Stimulated activated memory B cell treated with anti-CD40 and anti-IgM and Interleukin-4, amounts not matched to agents 10 μg/mL and 1 μg/mL and 100 μg/mL, for 72 hours (primary cell): ENCODE results near the gene POLD2.
A peak's percentile ranks its signal among the peaks of the same experiment; 100 is the strongest.
"Not testable (repeated sequence)": the region's sequence is repeated elsewhere in the genome, so short reads cannot be mapped to it uniquely, and the experiment has no call there.

Experiments used
- ATAC-seq: fragments of 150-1000 bp; cut with Tn5 transposase; 2 replicates; pipeline ENCODE4 v1.10.0; 2021
- H3K27ac Mint-ChIP-seq: one replicate; pipeline ENCODE4 v1.8.0; 2022; ENCODE audit warnings: mild to moderate bottlenecking, mixed read lengths
- H3K27me3 Mint-ChIP-seq: one replicate; pipeline ENCODE4 v1.8.0; 2022; ENCODE audit warnings: mixed read lengths
- H3K36me3 Mint-ChIP-seq: one replicate; pipeline ENCODE4 v1.8.0; 2022; ENCODE audit warnings: mixed read lengths
- H3K4me1 Mint-ChIP-seq: one replicate; pipeline ENCODE4 v1.8.0; 2022; ENCODE audit warnings: mixed read lengths
- H3K4me3 Mint-ChIP-seq: one replicate; pipeline ENCODE4 v1.8.0; 2022; ENCODE audit warnings: mild to moderate bottlenecking, moderate library complexity, mixed read lengths
- H3K9me3 Mint-ChIP-seq: one replicate; pipeline ENCODE4 v1.8.0; 2022; ENCODE audit warnings: mixed read lengths

POLD2 gene

DNA sequence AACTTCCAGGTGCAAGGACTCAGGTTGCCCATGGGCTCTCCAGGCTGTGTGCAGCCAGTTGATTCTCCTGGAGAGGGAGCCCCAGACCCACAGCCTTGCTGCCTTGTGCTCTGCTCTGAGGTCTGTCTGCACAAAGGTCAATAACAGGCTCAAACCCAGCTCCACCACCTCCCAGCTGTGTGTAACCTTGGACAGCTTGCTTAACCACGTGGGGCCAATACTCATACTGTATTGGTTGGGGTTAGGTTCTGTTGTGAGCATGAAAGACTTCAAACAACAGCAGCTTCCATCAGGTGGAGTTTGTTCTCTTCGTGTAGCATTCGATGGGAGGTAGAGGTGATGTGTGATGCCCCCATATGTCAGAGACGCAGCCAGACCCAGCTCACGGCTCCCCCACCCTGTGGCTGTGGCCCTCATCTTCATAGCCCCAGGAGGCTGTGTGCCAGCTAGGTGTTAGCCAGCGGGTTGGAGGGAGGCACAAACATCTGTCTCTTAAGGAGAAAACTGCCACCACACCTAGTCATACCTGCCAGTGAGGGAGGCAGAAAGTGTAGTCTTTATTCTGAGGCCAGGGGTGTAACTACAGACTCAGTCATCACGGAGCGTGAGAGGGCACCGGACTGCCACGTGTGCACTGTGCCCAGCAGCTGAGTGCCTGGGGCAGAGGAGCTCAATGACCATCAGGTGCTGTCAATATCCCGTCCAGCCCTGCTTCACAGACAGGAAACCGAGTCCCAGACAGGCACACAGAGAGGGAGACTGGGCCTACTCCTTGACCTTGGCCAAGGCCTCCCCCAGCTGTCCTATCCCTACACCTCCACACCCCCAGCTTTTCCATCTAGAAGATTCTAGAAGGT, 8.1 kb upstream of the POLD2 start:
- Mint-ChIP-seq H3K36me3 (peaks cover 5% of the 10 kb centered on the region), H3K9me3 (peaks cover 6% of the 10 kb centered on the region), H3K27ac (no peak overlapping the region), H3K4me1 (peaks cover 6% of the 10 kb centered on the region), H3K27me3 (no peaks in the 10 kb centered on the region), H3K4me3 (no peak overlapping the region)
- ATAC-seq, result no peak

DNA sequence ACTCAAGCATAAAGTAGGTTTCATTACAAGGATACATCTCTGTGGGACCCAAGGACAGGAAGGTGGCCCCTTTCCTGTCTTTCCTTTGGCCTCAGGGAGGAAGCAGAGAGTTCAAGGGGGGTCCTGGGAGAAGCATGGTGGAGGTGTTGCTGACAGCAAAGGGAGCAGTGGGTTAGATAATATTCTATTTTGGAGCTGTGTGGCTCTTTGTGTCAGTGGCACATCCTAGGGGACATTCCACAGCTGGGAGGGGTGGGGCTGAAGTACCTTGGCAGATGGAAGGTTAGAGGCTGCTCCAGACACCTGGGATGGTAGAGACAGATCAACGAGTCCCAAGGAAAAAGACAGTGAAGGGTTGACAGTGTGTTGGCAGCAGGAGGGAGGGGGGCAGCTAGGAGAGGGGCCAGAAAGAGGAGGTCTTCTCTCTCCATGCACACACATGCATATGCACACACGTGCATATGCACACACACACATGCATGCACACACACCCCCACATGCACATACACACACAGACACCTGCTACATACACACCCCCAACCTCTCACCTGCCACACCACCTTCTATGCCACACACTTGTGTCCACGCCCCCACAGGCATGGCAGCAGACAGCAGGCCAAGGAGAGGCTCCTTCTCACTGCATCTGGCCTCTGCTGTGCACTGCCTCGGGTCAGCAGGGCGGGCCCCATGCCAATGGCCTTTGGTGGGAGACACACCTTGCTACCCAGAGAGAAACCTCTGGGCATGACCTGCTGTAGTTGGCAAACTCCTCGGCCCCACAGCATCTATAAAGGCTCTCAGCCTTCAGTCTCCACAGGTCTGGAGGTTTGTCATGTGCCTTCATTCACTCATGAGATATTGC, 5.6 kb upstream of the POLD2 start:
- no peak overlapping the region for H3K4me3 Mint-ChIP-seq
- peaks cover 5% of the 10 kb centered on the region for H3K36me3 Mint-ChIP-seq
- no peak overlapping the region for H3K27ac Mint-ChIP-seq
- peaks cover 6% of the 10 kb centered on the region for H3K9me3 Mint-ChIP-seq
- peaks cover 11% of the 10 kb centered on the region for H3K4me1 Mint-ChIP-seq
- ATAC-seq, result no peak
- no peaks in the 10 kb centered on the region for H3K27me3 Mint-ChIP-seq

DNA sequence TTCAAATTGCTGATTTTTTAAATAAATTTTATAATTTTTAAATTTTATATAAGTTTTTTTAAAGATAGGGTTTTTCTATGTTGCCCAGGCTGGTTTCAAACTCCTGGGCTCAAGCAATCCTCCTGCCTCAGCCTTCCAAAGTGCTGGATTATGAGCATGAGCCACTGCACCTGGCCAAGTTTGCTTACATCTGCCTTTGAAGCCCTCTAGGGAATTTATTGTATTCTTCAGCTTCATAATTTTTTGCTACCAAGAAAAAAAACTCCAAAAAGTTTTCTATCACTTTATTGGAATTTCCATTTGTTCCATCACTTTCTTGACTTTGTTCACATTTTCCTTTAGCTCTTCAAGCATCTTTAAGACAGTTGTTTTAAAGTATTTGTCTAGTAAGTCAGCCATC, 3.8 kb upstream of the POLD2 start:
- ATAC-seq, result no peak
- H3K27ac Mint-ChIP-seq, result no peak overlapping the region
- no peak overlapping the region for H3K4me3 Mint-ChIP-seq
- H3K4me1 Mint-ChIP-seq, result peaks cover 21% of the 10 kb centered on the region
- H3K27me3 Mint-ChIP-seq, result no peaks in the 10 kb centered on the region
- H3K36me3 Mint-ChIP-seq, result peaks cover 5% of the 10 kb centered on the region
- peaks cover 6% of the 10 kb centered on the region for H3K9me3 Mint-ChIP-seq

DNA sequence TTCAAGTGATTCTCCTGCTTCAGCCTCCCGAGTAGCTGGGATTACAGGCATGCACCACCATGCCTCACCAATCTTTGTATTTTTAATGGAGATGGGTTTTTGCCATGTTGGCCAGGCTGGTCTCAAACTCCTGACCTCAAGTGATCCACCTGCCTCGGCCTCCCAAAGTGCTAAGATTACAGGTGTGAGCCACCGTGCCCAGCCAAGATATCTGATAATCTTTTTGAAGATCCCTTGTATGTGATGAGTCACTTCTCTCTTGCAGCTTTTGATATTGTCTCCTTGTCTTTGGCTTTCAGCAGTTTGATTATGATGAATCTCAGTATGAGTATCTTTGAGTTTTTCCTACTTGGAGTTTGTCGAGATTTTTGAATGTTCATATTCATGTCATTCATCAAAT, 3.2 kb upstream of the POLD2 start:
- peaks cover 25% of the 10 kb centered on the region for H3K4me1 Mint-ChIP-seq
- not testable (repeated sequence) for ATAC-seq, H3K27me3 Mint-ChIP-seq, H3K4me3 Mint-ChIP-seq, H3K36me3 Mint-ChIP-seq, H3K27ac Mint-ChIP-seq, H3K9me3 Mint-ChIP-seq

DNA sequence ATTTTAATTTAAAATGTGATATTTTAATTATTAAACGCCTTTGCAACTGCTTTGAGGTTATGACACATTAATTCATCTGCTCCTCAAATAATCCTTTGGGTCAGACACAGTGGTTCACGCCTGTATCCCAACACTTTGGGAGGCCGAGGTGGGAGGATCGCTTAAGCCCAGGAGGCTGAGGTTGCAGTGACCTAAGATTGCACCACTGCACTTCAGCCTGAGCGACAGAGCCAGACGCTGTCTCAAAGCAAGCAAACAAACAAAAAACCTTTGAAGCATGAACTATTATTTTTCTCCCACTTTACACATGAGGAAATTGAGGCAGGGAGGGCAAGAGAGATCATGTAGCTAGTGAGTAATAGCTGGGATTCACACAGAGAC, 1.5 kb upstream of the POLD2 start:
- H3K4me3 Mint-ChIP-seq, result no peak overlapping the region

DNA sequence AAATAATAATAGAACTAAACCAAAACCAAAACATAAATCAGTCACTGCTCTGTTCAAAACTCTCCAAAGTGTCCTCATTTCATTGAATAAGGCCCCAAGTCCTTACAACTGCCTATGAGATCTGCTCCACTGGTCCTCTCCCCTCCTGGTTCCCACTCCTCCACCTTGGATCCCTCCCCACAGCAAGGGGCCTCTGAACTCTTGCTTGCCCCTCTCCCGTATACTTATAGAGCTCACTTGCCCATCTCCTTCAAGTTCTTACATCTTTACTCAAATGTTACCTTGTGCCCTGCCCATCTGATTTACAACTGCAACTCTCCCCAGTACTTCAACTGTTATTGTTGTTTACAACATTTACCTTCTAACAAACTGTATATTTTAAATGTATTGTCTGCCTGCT, 819 bp downstream of the POLD2 start:
- H3K4me1 Mint-ChIP-seq, result peaks cover 44% of the 10 kb centered on the region
- peaks cover 5% of the 10 kb centered on the region for H3K9me3 Mint-ChIP-seq
- H3K4me3 Mint-ChIP-seq, result peak overlapping the region; percentile 86
- H3K27me3 Mint-ChIP-seq, result no peaks in the 10 kb centered on the region
- ATAC-seq, result no peak
- peaks cover 38% of the 10 kb centered on the region for H3K36me3 Mint-ChIP-seq
- H3K27ac Mint-ChIP-seq, result peak overlapping the region; percentile 81

More for the DNA sequence above, 1.5 kb upstream of the POLD2 start:
- H3K9me3 Mint-ChIP-seq, result peaks cover 6% of the 10 kb centered on the region
- H3K4me1 Mint-ChIP-seq, result peaks cover 30% of the 10 kb centered on the region
- ATAC-seq, result no peak
- H3K27me3 Mint-ChIP-seq, result no peaks in the 10 kb centered on the region
- no peak overlapping the region for H3K27ac Mint-ChIP-seq
- H3K36me3 Mint-ChIP-seq, result peaks cover 19% of the 10 kb centered on the region

DNA sequence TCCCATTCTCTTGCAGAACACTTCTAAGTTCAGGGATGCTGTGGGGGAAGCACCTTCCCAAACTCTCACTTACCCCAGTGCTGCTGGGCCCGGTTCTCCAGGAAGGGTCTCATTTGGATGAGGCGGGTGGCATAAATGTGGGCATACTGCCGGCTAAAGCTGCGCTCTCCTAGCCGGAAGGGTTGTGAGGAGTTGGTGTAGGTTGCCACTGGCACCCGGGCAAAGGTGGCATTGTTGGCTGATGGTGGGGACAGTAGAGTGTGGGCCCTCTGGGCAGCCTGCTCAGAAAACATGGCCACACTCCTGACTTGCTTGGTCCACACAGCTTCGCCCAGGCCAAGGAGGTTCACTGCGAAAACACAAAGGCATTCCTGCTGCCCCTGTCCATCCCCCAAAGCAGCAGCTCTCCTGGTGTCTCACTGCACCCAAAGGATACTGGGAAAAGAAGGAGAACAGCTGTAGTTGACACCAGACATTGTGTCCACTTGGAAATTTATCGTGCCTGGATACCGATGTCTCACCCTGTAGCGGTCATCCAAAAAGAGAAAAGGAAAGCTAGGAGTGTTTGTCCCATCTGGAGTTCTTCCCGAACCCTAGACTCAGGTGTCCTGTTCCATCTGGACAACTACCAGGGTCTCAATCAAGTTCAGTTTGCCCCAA, 1.5 kb downstream of the POLD2 start:
- Mint-ChIP-seq H3K27ac (peak overlapping the region; percentile 81), H3K4me1 (peaks cover 41% of the 10 kb centered on the region), H3K4me3 (peak overlapping the region; percentile 86), H3K36me3 (peaks cover 41% of the 10 kb centered on the region), H3K27me3 (no peaks in the 10 kb centered on the region), H3K9me3 (peaks cover 2% of the 10 kb centered on the region)
- ATAC-seq, result no peak

DNA sequence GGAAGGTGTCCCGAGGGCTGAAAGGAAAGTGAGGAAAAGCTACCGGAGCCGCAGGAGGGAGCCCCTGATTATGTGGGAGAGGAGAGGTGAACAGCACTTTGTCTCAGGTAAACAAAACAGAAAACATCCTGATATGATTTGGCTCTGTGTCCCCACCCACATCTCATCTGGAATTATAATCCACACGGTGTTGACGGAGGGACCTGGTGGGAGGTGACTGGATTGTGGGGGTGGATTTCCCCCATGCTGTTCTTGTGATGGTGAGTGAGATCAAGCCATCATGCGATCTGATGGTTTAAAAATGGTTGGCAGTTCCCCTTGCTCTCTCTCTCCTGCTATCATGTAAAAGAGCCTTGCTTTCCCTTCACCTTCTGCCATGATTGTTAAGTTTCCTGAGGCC, 3.0 kb downstream of the POLD2 start:
- H3K36me3 Mint-ChIP-seq, result peaks cover 48% of the 10 kb centered on the region
- no peak overlapping the region for H3K4me3 Mint-ChIP-seq
- H3K4me1 Mint-ChIP-seq, result peaks cover 41% of the 10 kb centered on the region
- no peak for ATAC-seq
- H3K9me3 Mint-ChIP-seq, result no peaks in the 10 kb centered on the region
- no peak overlapping the region for H3K27ac Mint-ChIP-seq
- no peaks in the 10 kb centered on the region for H3K27me3 Mint-ChIP-seq

DNA sequence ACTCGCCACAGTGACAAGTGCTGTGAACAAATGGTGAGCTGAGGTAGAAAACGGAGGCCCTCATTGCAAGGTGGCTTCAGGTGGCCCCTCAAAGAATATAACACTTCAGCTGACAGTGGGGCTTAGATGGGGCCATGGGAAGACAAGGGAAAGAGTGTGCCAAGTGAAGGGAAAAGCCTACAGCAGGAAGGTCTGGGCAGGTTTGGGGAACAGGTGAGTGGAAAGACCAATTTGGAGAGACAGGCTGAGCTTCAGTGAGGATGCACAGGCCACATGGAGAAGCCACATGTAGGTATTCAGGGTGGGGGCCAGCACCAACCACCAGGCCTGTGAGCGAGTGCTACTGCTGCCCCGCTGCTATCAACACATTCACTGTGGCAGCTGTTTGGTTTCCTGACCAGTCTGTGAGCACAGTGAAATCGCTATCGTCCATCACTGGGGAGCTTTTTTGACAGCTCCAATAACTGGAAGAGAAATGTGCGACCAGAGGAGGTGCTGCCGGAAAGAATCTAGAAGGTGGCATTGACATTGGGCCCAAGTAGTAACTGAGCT, 3.4 kb downstream of the POLD2 start:
- no peak overlapping the region for H3K27ac Mint-ChIP-seq
- no peak for ATAC-seq
- H3K36me3 Mint-ChIP-seq, result peaks cover 51% of the 10 kb centered on the region
- H3K27me3 Mint-ChIP-seq, result no peaks in the 10 kb centered on the region
- no peak overlapping the region for H3K4me3 Mint-ChIP-seq
- peaks cover 41% of the 10 kb centered on the region for H3K4me1 Mint-ChIP-seq
- H3K9me3 Mint-ChIP-seq, result no peaks in the 10 kb centered on the region

DNA sequence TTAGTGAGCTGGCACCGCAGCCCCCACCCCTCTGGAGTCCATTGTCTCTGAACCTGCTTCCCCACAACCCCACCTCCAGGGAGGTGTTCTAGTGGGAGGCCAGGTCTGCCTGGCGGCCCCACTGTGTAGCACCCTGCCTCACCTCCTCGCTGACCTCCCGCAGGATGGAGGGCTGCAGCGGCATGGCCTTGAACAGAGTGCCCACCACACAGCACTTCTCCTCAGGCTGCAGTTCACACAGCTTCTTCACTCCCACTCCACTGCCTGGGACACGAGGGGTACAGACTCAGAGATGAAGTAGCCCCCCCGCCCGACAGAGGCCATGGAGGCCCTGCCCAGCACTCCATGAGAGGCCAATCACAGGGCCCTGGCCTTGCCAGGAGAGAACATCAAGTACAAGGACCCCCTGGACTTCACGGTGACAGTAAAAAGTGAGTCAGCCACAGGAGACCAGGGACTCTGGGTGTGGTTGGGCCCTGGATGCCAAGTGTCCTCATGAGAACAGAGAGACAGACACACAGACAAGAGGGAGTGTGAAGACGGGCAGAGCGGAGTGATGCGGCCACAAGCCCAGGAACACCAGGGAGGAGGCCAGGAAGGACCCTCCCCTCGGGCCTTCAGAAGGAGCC, 5.4 kb downstream of the POLD2 start:
- Mint-ChIP-seq H3K36me3 (peaks cover 71% of the 10 kb centered on the region), H3K9me3 (no peaks in the 10 kb centered on the region)

DNA sequence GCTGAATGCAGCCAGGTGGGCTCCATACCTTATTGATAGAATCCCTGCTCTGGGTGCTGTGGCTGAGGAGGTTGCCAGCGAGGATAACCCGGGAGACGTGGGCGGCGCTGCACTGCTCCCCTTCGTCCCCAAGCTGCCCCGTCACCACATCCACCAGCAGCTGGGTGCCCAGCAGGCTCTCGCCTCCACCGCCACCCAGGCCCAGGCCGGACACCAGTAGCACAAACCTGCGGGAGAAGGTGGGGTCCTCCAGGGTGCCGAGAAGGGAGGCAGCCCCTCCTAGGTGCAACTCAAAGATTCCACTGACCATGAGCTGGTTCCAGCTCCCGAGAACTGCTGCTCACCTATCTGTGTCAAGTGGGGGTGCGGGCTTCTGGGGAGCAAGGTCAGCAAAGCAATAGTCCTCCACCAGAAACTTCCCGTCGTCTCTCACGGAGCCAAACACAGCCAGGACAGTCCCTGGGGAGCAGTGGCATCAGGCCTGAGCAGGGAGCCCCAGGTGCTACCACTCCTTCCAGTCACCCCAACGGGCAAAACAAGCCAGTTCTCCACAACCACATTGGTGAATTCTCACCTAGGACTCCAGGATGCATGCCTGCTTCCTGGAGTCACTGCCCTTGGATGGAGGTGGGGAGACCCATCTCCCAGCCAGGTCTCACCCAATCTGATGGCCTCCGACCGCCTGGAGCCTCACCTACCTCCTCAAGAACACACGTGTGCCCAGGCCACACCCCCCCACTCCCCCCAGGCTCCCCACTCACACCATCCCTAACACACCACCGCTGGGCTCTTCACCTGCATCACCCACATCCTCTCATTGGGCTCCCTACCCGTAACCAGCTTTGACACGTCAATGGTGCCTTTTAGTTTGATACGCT, 6.3 kb downstream of the POLD2 start:
- no peak overlapping the region for H3K4me3 Mint-ChIP-seq
- no peak for ATAC-seq
- no peaks in the 10 kb centered on the region for H3K27me3 Mint-ChIP-seq
- H3K27ac Mint-ChIP-seq, result no peak overlapping the region
- H3K9me3 Mint-ChIP-seq, result no peaks in the 10 kb centered on the region
- H3K4me1 Mint-ChIP-seq, result peaks cover 24% of the 10 kb centered on the region
- peaks cover 80% of the 10 kb centered on the region for H3K36me3 Mint-ChIP-seq

More for the DNA sequence above, 5.4 kb downstream of the POLD2 start:
- Mint-ChIP-seq H3K4me3 (no peak overlapping the region), H3K27ac (no peak overlapping the region), H3K27me3 (no peaks in the 10 kb centered on the region), H3K4me1 (peaks cover 33% of the 10 kb centered on the region)
- ATAC-seq, result peak; percentile 29

DNA sequence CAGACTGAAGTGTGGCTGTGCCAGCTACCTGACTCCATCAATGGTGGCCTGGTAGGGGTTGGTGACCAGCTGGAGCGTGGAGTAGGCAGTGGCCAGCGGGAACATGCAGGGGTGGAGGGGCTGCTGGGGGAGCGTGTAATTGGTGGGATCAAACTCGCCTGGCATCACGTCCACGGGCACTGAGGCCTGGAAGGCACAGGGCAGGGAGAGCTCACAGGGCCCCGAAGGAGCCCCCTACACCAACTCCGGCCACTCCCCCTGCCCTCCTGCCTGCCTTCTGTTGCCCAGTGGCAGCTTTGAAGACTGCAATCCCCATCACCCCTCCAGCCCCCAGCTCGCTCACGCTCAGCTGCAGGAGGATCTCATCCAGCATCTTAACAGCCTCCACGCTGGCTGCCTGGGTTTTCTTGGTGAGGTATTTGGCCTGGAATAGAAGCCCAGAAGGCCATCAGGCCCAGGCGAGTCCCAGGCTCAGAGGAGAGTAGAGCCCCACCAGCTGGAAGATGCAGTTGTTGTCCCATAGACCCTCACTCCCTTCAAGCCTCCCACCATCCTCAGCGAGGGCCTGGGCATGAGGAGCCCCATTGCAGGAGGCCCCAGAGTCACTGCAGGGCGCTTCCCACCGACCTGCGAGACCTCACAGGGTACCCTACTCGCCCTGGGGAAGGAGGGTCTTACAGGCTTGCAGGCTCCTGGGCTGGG, 7.1 kb downstream of the POLD2 start:
- H3K27me3 Mint-ChIP-seq, result no peaks in the 10 kb centered on the region
- ATAC-seq, result no peak
- H3K9me3 Mint-ChIP-seq, result no peaks in the 10 kb centered on the region
- peaks cover 80% of the 10 kb centered on the region for H3K36me3 Mint-ChIP-seq
- no peak overlapping the region for H3K4me3 Mint-ChIP-seq
- peaks cover 21% of the 10 kb centered on the region for H3K4me1 Mint-ChIP-seq
- no peak overlapping the region for H3K27ac Mint-ChIP-seq

DNA sequence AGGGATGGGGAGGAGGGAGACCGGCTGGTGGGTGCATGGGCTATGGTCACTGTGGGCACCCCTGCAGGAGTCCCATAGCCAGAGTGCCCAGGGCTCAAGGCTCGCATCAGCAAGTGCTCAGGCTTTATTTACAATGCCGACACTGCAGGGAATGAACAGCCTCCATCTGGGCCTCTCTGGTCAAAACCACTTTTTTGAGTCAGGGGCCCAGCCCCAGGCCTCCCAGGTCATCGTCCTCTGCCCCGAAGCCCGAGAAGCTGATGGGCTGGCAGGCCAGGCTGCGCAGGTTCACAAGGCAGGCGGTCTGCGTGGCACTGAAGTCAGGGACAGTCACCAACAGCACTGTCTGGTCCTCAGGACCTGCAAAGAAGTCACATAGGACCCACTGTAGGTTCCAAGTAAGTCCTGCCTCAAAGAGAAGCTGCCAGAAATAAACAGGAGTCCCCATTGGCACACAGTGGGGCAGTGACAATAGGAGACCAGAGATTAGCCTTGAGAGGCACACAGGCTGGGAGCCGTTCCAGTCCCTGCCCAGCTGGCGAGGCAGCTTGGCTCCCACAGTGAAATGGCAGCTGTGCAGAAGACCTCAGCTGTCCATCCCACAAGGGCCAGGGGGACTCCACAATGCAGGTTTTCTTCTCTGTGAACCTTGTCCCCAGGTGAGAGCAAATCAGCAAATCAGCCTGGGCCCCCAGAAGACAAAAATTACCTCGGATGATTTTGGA, 8.6 kb downstream of the POLD2 start:
- peaks cover 16% of the 10 kb centered on the region for H3K4me1 Mint-ChIP-seq

More for the DNA sequence above, 8.6 kb downstream of the POLD2 start:
- ATAC-seq, result no peak
- no peak overlapping the region for H3K27ac Mint-ChIP-seq
- H3K4me3 Mint-ChIP-seq, result no peak overlapping the region
- no peaks in the 10 kb centered on the region for H3K27me3 Mint-ChIP-seq
- peaks cover 66% of the 10 kb centered on the region for H3K36me3 Mint-ChIP-seq
- no peaks in the 10 kb centered on the region for H3K9me3 Mint-ChIP-seq
